ENCODE results near the gene SLC13A5.
"Not testable (repeated sequence)": the region's sequence is repeated elsewhere in the genome, so short reads cannot be mapped to it uniquely, and the experiment has no call there.

The SLC13A5 gene

DNA sequence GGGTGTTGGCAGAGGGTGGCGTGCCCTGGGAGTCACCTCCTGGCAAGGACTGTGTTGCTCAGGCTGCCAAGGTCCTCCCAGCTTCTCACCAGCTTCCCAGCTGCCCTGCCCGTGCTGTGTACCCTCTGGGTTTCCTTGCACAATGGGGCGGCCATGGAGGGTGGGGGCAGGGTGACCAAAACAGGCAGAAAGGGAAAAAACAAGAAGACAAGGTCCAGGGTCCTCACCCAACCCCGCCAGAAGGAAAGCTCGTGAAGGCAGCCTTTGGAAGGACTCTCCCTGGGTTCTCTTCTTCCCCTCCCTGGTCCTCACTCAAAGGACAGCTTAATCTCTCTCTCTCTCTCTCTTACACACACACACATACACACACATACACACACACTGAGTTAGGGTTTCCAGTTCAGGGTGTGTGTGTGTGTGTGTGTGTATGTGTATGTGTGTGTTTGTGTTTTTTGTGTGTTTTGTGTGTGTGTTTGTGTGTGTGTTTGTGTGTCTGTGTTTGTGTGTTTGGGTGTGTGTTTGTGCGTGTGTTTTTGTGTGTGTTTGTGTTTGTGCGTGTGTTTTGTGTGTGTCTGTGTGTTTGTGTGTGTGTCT is 2.0 kb downstream of the SLC13A5 start:
- DNase-seq (ENCODE audit: low read depth, low spot score) = no peak

DNA sequence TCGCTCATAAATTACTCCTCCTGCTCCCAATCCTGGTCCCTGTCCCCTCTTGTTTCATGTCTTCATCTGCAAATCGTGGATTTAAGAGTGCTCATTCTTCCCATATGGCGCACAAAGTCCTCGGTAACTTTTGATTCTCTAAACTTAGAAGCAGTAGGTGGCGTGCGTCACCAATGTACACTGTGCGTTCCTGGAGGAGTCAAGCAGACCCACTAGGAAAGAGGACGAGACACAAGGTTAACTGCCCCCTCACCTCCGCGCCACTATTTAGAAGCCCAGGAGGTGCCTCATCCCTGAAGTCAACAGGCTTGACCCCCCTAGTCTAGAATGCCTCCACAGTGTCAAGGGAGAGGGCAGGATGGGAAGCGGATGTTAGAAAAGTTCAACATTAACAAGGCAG is 2.9 kb downstream of the SLC13A5 start:
- DNase-seq (ENCODE audit: low read depth, low spot score) = no peak

DNA sequence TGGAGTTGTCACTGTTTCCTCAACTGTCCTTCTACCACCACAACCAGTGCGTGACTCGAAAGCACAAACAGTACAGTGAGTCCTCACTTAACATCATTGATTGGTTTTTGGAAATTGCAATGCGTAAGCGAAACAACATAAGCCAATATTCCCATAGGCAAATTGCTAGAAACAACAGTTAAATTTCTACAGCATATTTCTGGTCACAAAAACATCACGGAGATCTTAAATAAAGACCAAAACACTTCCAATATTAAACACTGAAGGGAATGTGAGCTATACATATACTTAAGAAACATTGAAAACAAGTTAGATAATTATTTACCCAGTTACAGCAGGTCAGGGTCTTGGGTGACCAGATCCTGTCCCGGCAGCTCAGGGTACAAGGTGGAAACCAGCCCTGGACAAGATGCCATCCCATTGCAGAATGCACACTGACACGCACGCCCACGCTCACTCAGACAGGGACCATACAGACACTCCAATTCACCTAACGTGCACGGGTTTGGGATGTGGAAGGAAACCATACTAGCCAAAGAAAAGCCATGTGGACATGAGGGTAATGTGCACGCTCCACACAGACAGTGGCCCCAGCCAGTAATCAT is 4.7 kb downstream of the SLC13A5 start:
- no peak for DNase-seq (ENCODE audit: low read depth, low spot score)

DNA sequence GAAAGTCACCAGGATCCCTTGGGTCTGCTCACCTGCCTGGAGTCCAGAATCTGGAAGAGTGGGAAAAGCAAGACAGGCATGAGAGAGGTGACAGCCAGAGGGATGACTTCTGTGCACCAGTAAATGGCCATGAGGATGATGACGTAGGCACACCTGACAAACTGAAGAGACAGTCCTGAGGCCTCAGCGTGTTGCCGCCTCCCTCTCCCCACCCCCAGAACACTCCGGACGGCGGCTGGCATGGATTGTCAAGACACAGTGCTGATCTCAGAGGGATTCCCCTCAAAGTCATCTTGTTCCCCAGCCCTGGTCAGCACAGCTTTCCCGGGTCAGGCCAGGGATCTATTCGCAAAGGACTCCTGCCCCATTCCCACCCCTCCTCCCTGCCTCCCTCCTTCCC is 6.2 kb downstream of the SLC13A5 start:
- no peak for DNase-seq (ENCODE audit: low read depth, low spot score)

DNA sequence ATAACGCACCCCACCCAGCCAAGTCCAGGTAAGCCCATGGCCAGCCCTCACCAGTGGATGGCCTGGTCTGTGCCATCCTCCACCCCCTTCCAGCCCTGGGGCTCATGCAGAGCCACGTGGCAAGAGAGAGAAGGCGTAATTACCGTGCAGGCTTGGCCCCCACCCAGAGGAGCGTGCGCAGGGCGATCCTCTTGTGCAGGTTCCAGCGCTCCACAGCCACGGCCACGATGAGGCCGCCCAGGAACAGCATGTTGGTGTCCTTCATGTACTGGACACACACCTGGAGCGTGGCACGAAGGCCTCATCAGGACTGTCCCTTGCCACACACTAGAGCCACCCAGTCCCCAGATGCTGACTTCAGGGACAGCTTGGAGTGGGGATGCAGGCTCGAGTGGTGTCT is 6.7 kb downstream of the SLC13A5 start:
- DNase-seq (ENCODE audit: low read depth, low spot score) = no peak

DNA sequence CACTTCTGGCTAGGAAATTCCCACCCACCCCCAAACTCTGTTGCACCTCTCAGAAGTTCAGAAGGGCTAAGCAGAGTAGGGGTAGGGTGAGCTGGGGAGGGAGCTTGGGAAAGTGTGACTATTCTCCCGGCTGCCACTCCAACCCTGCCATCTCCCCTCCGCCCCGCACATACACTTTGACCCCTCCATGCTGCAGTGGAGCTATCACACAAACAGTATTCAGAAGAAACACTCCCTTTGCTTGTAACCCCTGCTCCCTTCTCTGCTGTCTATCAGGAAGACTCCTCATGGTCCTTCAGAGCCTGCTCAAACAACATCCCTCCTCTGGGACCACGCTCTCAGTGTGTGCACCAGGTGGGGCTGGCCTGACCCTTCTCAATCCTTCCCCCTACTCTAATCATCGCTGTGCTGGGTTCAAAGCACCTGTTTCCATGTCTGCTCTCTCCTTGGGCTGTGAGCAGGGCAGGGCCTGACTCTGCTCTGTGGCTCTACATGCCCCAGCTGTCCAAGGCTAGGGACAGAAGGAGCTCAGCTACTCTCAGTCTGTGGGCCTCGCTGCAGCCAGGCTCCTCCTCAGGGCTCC is 8.6 kb downstream of the SLC13A5 start:
- no peak for DNase-seq (ENCODE audit: low read depth, low spot score)

DNA sequence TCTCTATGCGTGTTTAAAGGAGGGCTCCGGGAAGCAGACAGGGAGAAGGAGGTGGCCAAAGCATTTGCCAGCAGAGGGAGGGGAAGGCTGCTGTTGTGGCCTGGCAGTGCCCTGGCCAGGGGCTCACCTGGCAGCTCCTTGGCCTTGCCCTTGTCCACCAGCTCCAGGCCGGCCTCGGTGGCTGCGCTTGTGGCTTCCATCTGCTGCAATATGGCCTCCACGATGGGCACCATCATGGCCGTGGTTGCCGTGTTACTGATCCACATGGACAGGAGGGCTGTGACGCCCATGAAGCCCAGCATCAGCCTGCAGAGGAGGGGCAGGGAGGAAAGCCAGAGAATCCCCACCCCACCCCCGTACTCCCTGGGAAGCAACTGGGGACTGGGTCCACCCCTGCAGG is 9.4 kb downstream of the SLC13A5 start:
- DNase-seq (ENCODE audit: low read depth, low spot score) = no peak

DNA sequence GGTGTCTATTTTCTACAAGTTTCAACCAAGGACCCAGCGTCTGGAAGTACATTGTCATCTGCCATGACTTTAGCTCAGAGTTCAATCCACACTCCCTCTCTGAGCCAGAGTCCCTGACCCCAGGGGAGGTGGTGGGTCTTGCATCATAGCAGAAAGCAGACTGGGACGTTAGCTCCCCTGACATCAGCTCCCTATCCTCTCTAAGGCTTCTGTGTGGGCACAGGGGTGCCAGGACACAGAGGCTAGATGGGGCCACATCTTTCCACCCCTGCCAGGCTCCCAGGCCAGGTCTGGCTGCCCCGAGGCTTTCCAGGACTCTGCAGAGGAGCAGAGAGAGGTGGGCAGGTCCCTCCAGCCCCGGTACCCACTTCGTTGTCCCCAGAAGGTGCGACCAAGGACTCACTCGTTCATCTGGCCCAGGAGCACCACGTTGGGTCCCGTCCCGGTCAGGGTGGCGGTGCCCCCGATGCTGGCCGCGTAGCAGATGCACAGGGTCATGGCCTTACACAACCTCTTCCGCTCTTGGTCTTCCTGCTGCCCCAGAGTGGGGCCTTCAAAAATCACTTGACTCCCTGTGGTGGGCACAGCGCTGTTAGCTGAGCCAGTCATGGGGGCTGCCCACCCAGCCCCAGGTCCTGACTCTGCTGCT is 10.5 kb downstream of the SLC13A5 start:
- DNase-seq (ENCODE audit: low read depth, low spot score) = no peak

DNA sequence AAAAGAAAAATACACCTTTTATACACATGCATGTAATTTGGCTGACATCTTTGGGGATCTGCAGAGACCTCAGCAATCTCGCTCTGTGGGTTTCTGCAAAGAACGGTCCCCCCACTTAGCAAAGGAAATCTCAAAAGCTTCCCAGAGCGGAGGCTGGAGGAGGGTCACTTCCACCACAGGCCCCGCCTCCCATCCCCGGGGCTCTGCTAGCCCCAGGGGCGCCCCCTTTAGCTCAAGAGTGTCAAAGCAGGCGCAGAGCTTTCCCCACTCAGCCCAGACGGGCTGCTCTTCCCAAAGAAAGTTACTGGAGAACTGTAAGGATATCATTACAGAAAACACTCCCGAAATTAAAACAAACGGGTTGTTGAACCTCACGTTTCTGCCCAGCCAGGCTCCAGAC is 11.4 kb downstream of the SLC13A5 start:
- DNase-seq (ENCODE audit: low read depth, low spot score) = no peak

DNA sequence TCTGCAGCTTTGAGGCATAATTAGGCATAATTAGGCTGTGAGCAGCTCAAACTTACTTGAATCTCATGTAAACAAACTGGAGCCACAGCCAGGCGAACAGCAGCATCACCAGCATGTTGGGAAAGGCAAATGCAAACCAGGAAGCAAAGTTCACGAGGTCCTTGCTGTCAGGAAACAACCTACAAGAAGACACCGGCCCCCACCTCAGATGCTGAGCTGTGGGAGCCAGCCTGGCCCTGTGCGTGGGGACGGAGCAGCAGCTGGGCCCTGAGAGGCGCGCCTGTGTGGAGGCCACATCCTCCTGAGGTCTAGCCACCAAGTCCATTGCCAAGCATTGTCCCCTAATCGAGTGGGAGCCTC is 12.2 kb downstream of the SLC13A5 start:
- DNase-seq (ENCODE audit: low read depth, low spot score) = no peak

DNA sequence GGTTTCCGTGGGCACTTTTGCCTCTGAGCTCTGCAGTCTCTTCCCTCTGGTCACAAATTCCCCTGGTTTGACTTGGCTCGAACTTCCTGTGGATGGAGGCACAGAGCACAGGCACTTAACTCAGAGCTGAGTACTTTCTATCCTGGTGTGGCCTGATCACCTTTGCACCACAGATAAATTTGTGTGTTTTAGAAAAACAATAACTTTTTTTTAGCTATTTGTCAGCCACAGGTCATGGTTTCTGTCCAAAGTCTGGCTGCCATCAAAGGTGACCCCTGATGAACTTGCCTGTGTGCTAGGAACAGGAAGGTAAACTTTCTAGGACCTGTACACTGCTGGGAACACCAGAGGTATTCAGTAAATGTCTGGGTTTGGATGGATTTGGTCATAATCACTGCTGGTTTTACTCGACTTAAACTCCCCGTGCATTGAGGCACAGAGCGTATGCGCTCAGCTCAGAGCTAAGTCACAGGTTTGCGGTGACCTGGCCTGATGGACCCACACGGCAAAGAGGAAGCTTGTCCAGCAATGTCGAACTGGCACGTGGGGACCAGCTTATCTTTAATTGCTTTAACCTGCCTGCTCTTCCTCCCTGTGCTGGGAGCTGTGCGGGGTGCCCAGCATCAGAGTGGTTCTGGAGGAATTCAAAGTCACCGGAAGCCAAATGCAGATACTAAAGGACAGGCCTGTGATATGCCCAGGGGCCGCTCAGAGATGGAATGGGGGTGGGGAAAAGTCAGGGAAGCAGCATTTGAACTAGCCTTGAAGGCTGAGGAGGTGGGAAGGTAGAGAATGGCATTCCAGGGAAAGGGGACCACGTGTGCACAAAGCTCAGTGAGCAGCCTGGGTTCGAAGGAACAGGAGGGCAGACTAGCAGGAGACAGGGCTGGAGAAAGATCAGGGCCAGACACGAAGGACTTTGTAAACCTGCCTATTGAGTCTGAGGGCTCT is 12.9 kb downstream of the SLC13A5 start:
- DNase-seq (ENCODE audit: low read depth, low spot score) = no peak

DNA sequence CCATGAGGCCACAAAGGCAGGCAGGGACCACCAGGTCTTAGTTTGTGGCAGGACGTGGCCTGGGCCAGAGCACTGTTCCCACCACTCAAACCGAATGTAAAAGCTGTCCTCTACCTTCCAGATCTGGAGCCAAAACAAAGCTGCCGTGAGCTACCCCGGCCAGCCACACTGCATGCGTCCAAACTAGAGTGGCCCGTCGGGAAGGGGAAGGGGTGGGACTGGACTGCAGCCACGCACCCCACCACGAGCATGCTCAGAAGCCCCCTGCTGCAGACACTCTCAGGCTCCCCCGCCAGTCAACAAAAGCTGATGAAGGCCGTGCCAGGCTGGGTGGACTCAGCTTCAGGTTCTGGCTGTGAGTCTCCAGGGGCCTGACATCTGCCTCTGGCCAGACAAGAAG is 15.2 kb downstream of the SLC13A5 start:
- DNase-seq (ENCODE audit: low read depth, low spot score) = no peak

DNA sequence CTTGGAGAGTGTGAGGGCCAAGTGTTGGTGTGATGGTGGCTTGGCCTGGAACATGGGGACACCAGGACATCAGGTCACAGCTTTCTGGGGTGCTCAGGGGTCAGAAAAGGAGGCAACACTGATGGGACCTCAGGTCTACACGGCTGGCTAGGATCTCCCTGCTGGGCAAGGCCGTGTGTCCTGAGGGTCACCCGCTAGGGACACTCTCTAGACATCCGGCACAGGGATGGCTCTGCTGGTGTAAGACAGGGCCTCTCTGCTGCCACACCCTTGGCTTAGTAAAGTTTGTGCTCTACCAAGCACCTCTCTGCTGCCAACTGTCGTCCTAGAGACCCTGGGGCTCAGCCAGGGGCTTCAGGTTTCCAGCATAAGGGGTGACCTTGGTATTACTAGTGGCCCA is 16.3 kb downstream of the SLC13A5 start:
- DNase-seq (ENCODE audit: low read depth, low spot score) = no peak

DNA sequence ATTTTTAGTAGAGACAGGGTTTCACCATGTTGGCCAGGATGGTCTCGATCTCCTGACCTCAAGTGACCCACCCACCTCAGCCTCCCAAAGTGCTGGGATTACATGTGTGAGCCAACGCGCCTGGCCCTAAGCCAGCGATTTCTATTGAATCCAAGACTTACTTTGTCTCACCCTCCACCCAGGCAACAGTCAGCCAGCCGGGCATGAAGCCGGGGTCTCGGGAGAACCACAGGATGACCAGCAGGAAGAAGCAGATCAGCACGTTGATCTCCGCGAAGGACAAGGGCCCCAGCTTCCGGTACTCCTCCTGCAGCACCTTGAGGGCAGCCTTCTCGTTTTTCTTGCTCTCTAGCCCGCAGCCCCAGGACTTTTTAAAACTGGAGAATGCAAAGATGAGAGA is 17.6 kb downstream of the SLC13A5 start:
- no peak for DNase-seq (ENCODE audit: low read depth, low spot score)

DNA sequence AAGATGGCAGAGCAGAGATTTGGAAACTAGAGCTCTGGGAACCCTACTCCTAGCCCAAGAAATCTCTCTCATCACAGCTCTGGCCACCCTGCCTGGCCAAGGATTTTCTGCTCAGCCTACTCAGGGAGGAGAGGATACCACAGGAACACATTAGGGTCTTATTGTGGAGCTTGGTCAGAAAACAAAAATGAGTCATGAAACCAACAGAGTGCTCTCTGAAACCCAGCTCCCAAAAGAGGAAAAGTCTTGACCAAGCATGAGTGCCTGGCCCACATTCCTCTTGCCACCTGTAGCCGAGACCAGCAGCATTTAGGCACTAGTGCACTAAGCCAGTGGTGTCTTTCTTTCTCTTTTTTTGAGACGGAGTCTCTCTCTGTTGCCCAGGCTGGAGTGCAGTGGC is 18.1 kb downstream of the SLC13A5 start:
- no peak for DNase-seq (ENCODE audit: low read depth, low spot score)

DNA sequence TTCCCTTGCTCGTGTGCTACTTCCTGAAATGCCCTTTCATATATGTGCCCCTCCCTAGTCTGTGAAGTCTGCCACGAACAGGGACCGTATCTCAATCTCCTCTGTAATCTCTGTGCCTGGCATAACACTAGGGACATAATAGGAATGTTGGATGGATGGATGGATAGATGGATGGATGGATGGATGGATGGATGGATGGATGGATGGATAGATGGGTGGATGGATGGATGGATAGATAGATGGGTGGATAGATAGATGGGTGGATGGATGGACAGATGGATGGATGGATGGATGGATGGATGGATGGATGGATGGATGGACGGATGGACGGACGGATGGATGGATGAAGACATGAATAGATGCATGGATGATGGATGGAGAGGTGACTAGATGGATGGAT is 21.2 kb downstream of the SLC13A5 start:
- not testable (repeated sequence) for DNase-seq (ENCODE audit: low read depth, low spot score)

DNA sequence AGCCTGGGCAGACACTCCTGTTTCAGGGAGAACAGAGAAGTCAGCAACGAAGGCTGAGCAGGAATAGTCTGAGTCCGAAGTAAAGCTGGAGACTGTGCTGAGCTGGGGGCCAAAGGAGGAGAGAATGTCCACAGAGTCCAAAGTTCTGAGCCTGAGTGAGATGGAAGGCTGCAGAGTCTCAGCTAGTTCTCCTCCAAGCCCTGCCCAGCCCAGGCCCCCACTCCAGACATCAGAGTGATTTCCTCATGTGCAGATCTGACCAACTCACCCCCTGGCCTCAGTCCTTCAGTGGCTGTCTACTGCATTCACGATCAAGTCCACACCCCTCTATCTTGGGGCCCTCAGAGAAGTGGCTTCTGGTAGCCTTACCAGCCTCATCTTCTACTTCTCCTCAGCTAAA is 21.6 kb downstream of the SLC13A5 start:
- no peak for DNase-seq (ENCODE audit: low read depth, low spot score)

DNA sequence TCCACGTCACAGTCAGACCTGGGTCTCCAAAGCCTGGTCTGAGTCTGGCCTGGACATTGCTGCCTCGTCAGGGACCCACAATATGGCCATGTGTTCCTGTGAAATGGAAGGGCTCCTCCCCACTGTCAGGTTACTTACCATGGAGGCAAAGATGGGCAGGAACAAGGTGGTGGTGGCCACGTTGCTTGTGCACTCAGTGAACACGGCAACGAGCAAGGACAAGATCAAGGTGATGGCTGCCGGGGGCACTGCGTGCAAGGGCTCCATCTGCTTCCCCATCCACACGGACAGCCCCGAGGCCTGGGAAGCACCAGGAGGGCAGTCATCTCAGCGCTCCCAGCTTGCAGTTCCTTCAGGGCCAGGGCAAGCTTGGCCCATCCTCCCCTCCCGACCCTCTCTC is 22.5 kb downstream of the SLC13A5 start:
- no peak for DNase-seq (ENCODE audit: low read depth, low spot score)

DNA sequence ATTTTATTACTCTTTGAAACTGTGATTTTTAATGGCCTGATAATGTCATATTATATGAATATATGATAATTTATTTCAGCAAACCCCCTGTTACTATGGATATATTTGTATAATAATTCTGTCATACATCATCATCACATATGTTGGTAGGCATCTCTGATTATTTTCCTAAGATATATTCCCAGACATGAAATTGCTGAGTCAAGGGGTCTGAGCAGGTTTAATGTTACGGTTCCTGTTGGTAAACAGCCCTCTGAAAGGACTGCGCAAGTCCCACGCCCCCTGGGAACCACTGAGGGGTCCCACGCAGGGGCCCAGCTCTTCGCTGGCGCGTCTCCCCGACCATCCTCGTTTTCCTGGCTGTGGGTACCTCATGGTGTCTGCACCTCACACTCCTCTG is 24.2 kb downstream of the SLC13A5 start:
- no peak for DNase-seq (ENCODE audit: low read depth, low spot score)

DNA sequence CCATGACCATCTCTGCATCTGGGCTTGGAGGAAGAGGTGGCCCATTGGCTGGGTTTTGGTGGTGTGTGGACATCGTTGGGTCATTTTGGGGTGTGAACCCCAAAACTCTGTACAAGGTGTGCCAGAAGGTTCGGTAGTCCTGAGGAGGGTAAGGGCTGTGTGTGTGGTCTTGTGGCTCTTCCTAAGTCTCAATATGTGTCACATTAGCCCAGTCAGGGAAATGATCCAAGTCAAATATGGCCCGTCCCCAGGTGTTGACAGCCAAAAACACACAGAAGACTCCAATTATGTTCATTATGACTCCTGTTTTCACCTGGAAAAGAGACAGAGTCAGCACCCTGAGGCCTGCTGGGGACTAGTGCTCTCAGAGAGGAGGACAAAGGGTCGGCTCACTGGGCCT is 27.1 kb downstream of the SLC13A5 start:
- DNase-seq (ENCODE audit: low read depth, low spot score) = no peak

DNA sequence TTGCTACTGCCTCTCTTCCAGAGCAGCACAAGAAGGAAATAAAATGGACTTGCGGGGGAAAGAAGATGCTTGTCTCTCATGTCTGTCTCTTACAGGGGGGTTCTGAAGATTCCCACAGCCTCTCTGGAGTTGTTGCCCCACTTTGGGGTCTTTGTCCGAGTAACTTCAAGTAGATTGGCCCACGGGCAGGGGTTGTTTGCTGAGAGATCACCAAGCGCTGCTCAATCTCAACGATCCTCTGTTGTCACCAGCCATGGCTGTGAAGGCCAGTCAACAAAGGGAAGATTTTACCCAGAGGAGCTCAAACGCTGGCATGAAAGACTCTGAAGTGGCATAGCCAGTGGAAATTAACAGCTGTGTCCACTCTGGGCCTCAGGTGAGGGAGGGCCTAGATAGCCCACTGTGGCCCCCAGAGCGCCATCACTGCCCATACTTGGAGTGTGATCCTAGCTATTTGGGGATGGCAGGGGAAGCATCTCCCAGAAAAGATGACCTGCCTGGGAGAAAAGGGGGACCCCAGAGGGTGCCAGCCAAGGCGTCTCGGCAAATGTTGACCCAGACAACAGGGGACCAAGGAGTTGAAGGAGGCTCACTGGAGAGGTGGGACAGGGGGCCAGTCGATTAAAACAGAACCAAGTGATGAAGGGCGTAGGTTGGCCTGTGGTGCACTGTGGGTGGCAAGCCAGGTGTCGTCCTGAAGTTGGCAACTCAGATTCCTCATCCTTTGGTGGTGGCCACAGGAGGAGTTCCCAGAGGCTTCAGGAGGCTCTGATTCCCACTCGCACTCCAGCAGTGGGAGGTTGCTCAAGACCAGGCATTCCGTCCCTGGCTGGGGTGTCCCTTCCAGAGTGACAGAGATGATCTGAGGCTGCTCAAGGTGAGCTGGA is 28.0 kb downstream of the SLC13A5 start:
- no peak for DNase-seq (ENCODE audit: low read depth, low spot score)
